ENCODE results near the gene PLXNA2. TPM values are rescaled to one million over a fixed set of nuclear protein-coding genes. Genes with fewer than 3 reads are reported as not detected.

Gene PLXNA2
- total and polyA plus RNA-seq, 2 of the 8 experiments (the other 6 are each of a cell fraction or from before 2014, with no cell fraction given), result 0.33 to 1.5 TPM

GRCh38 chr1:208066583-208066982 lies 177.6 kb downstream of the PLXNA2 start:
- H3K23me2 ChIP-seq (ENCODE audit: low read depth, low read length), result no peaks in the 10 kb centered on the region
- no peak overlapping the region for H3K27ac ChIP-seq (ENCODE audit: low read depth, low read length)
- H2BK15ac ChIP-seq (ENCODE audit: low read length), result no peak overlapping the region
- H3K79me1 ChIP-seq (ENCODE audit: low read depth, low read length), result no peaks in the 10 kb centered on the region
- H3K9me3 ChIP-seq (ENCODE audit: insufficient read depth in 2 of 2, low read depth in 1 of 2, low read length in 1 of 2), result no peaks in the 10 kb centered on the region
- no peak overlapping the region for H4K91ac ChIP-seq (replicated peaks; ENCODE audit: insufficient read length, low read length)
- H3K4me3 ChIP-seq (ENCODE audit: extremely low read depth in 1 of 4, insufficient read depth in 2 of 4, low read depth in 3 of 4, low read length in 4 of 4), result no peak overlapping the region
- no peak overlapping the region for H2AFZ ChIP-seq (ENCODE audit: low read length)
- H3K4me1 ChIP-seq (replicated peaks in 1 of 4; ENCODE audit: control insufficient read depth in 3 of 4, insufficient read depth in 4 of 4, low read length in 3 of 4), result no peaks in the 10 kb centered on the region; a peak in 1 of 7 replicates
- TF ChIP-seq CBX5 (IDR thresholded peaks at IDR 0.05; ENCODE audit: low read depth, low read length), result no peak
- no peak for TF ChIP-seq E2F6 (IDR thresholded peaks at IDR 0.05)
- TF ChIP-seq MAX (IDR thresholded peaks at IDR 0.05), result no peak
- no peak for TF ChIP-seq ATF3 (IDR thresholded peaks at IDR 0.05; ENCODE audit: insufficient read depth, low read depth, low read length)
- no peak for TF ChIP-seq TAF1 (IDR thresholded peaks at IDR 0.05; ENCODE audit: low read depth, low read length)
- TF ChIP-seq SP1 (IDR thresholded peaks at IDR 0.05; ENCODE audit: low read depth, low read length), result no peak
- no peak for TF ChIP-seq NANOG (IDR thresholded peaks at IDR 0.05; ENCODE audit: insufficient read depth, low read depth, low read length, poor library complexity, severe bottlenecking)
- H2BK120ac ChIP-seq (replicated peaks; ENCODE audit: low read depth, low read length), result no peak overlapping the region
- H2BK5ac ChIP-seq (ENCODE audit: low read depth, low read length), result no peak overlapping the region
- H3K56ac ChIP-seq (replicated peaks; ENCODE audit: insufficient read length, low read depth, low read length), result no peak overlapping the region
- no peak overlapping the region for H2BK12ac ChIP-seq (ENCODE audit: low read depth, low read length)
- no peak overlapping the region for H2BK20ac ChIP-seq (ENCODE audit: low read length)
- no peak overlapping the region for H3K9ac ChIP-seq (replicated peaks in 1 of 4; ENCODE audit: extremely low read depth in 1 of 4, low read depth in 3 of 4, low read length in 3 of 4)
- H2AK5ac ChIP-seq (ENCODE audit: low read depth, low read length), result no peak overlapping the region
- no peak overlapping the region for H4K5ac ChIP-seq (ENCODE audit: insufficient read length, low read depth, low read length)
- no peak overlapping the region for H3K23ac ChIP-seq (ENCODE audit: insufficient read length)
- no peaks in the 10 kb centered on the region for H3K79me2 ChIP-seq (ENCODE audit: control insufficient read depth in 1 of 2, insufficient read depth in 2 of 2, low read length in 2 of 2)
- no peak overlapping the region for H3K14ac ChIP-seq (ENCODE audit: insufficient read length)
- no peak for FAIRE-seq
- H4K20me1 ChIP-seq (replicated peaks in 1 of 2; ENCODE audit: control insufficient read depth in 1 of 2, insufficient read depth in 2 of 2, low read length in 2 of 2), result no peaks in the 10 kb centered on the region
- WGBS, 2 experiments (ENCODE audit: extremely low coverage in 1 of 2, insufficient coverage in 1 of 2, insufficient read length in 1 of 2, insufficient replicate concordance in 2 of 2, low coverage in 1 of 2, low lambda C conversion rate in 2 of 2, missing lambda C conversion rate in 1 of 2), result 92% methylated on average over 1 of the region's 1 CpG; no CpG with 5 or more reads in 1 of the 2 experiments
- no peak overlapping the region for H3K18ac ChIP-seq (ENCODE audit: extremely low read depth, low read length)
- no peak overlapping the region for H3K4ac ChIP-seq (replicated peaks; ENCODE audit: insufficient read length, low read depth, low read length)
- H3K4me2 ChIP-seq (ENCODE audit: insufficient read depth in 1 of 2, low read depth in 2 of 2, low read length in 2 of 2), result no peak overlapping the region
- POLR2A ChIA-PET (ENCODE audit: partially characterized antibody), result no interaction called here
- no peak for DNase-seq (ENCODE audit: low read depth in 1 of 2, low spot score in 2 of 2)
- no peaks in the 10 kb centered on the region for H3K27me3 ChIP-seq (replicated peaks in 1 of 4; ENCODE audit: control insufficient read depth in 3 of 4, extremely low read depth in 1 of 4, insufficient read depth in 3 of 4, low read length in 3 of 4)
- no peaks in the 10 kb centered on the region for H3K36me3 ChIP-seq (ENCODE audit: control insufficient read depth in 2 of 4, insufficient read depth in 4 of 4, low read length in 3 of 4)
- CTCF ChIA-PET (ENCODE audit: partially characterized antibody), result interaction anchor here (1.4 to 10.3 kb wide), 4 partner anchors 14 to 65 kb away, joined by 3 to 63 read pairs (median 29); no protein-coding TSS in a partner anchor
- H4K8ac ChIP-seq (ENCODE audit: extremely low read depth, insufficient read depth, low read length), result no peak overlapping the region
